IPS-18c (cell line): ENCODE measurements around the gene RPRD2.

Source experiments
- H3K4me3 ChIP-seq: 2 replicates; pipeline ENCODE4 v1.7.0; 2013; ENCODE audit warnings: low read depth, mild to moderate bottlenecking, low read length, moderate library complexity; ENCODE audit not compliant: insufficient read depth
- H3K9me3 ChIP-seq: one replicate; pipeline ENCODE4 v1.6.1; 2013; ENCODE audit warnings: mild to moderate bottlenecking, low read length, moderate library complexity; ENCODE audit not compliant: control insufficient read depth, insufficient read depth

The RPRD2 gene

DNA sequence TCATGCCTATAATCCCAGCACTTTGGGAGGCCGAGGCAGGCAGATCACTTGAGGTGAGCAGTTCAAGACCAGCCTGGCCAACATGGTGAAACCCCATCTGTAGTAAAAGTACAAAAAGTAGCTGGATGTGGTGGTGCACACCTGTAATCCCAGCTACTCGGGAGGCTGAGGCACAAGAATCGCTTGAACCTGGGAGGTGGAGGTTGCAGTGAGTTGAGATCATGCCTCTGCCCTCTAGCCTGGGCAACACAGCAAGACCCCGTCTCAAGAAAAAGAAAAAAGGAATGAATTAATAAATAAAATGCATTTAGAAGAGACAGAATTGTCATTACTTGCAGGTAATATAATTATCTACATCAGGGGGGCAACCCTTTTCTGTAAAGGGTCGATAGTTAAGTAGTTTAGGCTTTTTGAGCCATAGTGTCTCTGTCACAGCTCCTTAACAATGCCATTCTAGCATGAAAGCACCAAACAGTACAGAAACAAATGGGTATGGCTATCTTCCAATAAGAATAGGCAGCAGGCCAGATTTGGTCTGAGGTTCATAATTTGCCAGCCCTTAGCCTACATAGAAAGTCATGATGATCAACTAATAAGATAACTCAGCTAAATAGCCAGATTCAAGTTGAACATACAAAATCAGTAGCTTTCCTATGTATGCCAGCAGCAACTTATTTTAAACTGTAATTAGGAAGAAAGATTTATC, 56.8 kb downstream of the RPRD2 start:
- Histone ChIP-seq H3K4me3 (no peak overlapping the region), H3K9me3 (no peaks in the 10 kb centered on the region)

DNA sequence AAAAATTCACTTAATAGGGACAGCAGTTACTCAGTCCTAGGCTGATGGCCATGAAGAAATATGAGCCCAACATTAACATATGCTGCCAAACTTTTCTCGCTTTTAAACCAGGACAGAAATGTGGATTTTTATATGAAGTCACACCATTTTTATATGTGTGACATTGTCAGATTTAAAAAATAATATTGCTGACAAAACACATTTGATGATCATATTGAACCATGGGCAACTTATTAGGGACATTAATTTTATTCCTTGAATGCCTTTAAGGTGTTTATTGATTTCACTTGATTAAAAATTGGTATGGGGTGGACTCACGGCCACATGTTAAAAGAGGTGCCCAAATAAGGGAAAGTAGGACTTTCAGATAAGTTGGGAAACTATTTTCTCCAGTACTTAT, 58.6 kb downstream of the RPRD2 start:
- H3K4me3 ChIP-seq, result no peak overlapping the region
- no peaks in the 10 kb centered on the region for H3K9me3 ChIP-seq

DNA sequence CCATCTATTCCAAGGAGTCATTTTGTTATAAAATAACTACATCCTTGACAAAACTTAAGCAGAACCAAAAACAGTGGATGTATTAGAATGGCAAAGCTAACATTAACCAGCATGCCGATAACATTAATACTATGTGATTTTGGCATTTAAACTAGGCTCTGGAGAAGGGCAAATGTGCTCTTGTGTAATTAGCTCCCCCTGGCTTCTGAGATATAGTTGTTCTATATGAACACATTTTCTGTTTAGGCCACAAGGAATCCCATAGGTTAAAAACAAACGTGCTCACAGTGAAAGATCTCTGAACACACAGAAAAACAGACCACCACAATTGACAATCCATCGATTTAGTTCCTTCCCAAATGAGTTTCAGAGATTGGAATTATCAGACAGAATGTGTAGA, 65.9 kb downstream of the RPRD2 start:
- H3K9me3 ChIP-seq, result no peaks in the 10 kb centered on the region
- H3K4me3 ChIP-seq, result no peak overlapping the region

DNA sequence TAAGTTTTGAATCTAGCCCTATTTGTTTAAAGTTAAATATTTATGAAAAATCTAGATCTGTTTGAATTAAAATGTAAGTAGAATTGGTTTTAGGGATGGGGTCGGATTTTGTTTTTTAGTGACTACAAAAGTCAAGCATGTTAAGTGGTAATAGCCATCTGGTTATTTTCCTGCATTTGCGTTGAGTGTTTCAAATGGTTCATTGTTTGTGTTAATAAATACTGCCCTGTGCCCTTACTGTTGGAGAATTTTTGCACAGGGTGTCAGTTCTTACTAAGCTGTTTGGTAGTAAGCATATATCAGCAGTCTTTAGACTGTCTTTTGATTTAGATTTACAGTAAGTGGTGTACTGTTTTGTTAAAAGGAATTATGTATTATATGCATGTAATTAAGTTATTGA, 77.2 kb downstream of the RPRD2 start:
- Histone ChIP-seq H3K4me3 (no peak overlapping the region), H3K9me3 (no peaks in the 10 kb centered on the region)

DNA sequence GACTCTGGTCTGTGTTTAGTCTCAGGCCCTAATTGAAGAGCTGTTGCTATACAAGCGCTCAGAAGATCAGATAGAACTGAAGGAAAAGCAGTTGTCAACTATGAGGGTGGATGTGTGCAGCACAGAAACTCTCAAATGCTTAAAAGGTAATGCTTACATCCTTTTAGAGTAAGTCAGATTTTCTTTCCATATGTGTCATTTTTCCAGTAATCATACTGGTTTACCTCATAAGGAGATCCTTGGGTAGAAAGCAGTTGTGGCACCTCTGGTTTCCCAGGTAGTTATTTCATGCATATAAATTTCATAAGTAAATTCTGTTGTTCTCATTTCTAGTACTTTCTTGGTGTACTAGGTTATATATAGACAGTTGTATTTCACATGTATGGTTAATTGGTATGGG, 80.3 kb downstream of the RPRD2 start:
- Histone ChIP-seq H3K9me3 (no peaks in the 10 kb centered on the region), H3K4me3 (no peak overlapping the region)

DNA sequence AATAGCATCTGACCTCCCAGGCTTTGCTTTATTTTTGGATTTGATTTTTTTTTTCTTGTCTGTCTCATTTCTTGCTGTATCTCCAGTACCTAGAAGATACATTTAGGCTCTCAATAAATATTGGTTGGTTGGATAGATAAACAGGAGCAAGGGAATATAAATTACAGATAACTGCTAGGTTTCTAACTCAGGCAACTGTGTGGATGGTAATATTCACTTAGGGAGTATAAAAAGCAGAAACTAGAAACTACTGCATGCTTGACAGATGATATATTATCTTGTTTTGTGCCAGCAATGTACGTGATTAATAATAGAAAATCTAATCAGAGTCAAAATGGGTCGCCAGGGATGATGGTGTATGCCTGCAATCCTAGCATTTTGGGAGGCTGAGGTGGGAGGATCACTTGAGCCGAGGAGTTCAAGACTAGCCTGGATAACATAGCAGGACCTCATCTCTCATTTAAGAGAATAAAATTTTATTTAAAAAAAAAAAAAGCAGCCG, 92.2 kb downstream of the RPRD2 start:
- no peaks in the 10 kb centered on the region for H3K9me3 ChIP-seq
- no peak overlapping the region for H3K4me3 ChIP-seq

DNA sequence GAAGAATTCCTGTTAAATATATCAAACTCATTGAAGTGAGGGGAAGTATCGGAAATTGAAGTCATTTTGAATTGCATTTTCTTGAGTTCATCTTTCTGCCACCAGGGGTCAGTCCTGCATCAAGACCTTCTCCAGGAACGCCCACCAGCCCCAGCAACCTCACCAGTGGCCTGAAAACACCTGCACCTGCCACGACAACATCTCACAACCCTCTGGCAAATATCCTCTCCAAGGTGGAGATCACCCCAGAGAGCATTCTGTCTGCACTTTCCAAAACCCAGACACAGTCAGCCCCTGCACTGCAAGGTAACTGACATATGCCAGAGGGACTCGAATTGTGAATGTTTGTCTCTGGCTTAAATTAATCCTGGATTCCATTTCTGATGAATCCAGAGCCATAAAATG, 100.5 kb downstream of the RPRD2 start:
- no peaks in the 10 kb centered on the region for H3K9me3 ChIP-seq
- H3K4me3 ChIP-seq, result no peak overlapping the region

DNA sequence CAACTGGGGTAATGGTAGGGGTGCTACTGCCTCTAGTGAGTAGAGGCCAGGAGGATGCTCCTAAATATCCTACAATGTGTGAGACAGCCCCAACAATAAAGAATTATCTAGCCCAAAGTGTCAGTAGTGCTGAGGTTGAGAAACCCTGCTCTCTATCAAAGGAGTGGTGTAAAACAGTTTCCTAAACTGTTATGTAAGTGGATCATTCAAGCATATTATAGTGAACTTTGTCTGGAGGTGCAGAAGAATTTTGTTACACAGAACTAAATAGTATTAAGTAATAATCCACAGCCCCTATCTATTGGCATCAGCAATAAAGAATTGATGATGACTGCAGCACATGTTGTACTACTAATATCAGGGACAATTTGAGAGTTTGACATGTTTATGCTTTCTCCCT, 103.0 kb downstream of the RPRD2 start:
- Histone ChIP-seq H3K4me3 (no peak overlapping the region), H3K9me3 (no peaks in the 10 kb centered on the region)

DNA sequence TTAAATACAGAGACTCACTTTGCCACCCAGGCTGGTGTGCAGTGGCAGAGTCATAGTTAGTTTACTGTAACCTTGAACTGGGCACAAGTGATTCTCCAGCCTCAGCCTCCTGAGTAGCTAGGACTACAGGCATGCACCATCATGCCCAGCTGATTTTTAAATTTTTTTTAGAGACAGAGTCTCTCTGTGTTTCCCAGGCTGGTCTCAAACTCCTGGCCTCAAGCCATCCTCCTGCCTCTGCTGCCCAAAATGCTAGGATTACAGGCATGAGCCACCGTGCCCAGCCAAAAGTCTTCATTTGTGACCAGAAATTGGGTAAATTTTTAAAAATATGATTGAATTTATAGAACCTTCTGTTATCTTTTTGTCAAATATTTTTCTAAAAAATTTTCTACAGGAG, 105.3 kb downstream of the RPRD2 start:
- H3K4me3 ChIP-seq, result no peak overlapping the region
- H3K9me3 ChIP-seq, result no peaks in the 10 kb centered on the region

DNA sequence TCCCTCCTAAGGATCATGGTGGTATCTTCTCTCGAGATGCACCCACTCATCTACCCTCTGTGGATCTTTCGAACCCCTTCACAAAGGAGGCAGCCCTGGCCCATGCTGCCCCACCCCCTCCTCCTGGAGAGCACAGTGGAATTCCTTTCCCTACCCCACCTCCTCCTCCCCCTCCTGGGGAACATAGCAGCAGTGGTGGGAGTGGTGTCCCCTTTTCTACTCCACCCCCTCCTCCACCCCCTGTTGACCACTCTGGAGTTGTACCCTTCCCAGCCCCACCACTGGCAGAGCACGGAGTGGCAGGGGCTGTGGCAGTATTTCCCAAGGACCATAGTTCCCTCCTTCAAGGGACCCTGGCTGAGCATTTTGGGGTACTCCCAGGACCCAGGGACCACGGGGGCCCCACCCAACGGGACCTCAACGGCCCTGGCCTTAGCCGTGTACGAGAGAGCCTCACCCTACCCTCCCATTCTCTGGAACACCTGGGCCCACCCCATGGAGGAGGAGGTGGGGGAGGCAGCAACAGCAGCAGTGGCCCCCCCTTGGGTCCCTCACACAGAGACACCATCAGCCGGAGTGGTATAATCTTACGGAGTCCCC, 108.8 kb downstream of the RPRD2 start:
- Histone ChIP-seq H3K4me3 (no peak overlapping the region), H3K9me3 (no peaks in the 10 kb centered on the region)

DNA sequence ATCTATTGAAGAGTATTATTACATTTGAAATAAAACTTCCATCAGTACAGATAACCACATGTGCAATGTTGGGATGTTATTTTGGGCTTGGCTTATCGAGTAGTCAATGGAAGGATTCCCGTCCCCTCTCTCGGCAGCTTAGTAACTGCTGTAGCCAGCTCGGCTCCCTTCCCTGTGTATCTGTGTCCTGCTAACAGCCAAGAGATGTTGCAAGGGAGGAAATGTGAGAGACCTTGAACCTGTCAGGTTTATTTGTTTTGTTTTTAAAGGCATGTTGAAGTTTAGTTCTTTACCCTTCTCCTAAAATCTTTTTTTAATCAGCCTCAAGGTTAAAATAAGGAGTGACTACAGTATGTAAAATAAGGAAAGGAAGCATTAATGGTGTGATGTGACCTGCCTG, 109.7 kb downstream of the RPRD2 start:
- H3K4me3 ChIP-seq, result no peak overlapping the region

DNA sequence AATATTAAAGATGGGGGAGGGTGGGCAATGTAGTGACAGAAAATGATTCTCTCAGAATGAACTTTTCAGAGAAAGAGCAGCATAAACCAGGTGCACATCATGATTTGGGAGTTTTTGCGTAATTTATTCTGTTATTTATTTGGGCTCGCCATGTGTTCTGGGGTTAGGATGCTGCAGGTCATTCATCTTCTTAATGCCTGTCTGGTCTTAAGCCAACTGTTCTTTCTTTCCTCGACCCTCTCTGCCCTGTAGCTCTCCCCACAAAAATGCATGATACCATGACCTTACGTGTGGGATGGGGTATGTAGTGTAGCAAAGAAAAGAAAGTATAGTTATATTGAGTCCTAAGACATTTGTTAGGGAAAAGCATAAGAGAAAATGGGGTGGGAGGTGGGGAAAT, 110.9 kb downstream of the RPRD2 start:
- Histone ChIP-seq H3K9me3 (no peaks in the 10 kb centered on the region), H3K4me3 (no peak overlapping the region)

More for the DNA sequence above, 109.7 kb downstream of the RPRD2 start:
- H3K9me3 ChIP-seq, result no peaks in the 10 kb centered on the region

DNA sequence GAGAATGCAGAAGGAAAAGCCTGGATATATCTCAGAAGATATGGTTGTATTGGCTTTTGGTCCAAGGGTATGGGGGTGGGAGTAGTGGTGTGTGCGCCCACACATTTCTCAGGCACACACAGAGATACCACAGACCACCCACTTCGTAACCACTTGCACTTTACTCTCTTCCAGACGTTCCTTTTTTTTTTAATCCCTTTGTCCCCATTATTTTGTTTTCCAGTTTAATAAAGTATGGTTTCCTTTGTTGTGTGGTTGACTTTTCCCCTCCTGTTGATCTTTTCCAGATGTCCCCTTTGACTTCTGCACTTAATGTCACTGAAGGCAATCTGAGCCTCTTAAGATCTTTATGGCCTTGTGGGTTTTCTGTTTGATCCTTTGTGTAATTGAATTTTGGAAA, 112.8 kb downstream of the RPRD2 start:
- Histone ChIP-seq H3K9me3 (no peaks in the 10 kb centered on the region), H3K4me3 (no peak overlapping the region)

DNA sequence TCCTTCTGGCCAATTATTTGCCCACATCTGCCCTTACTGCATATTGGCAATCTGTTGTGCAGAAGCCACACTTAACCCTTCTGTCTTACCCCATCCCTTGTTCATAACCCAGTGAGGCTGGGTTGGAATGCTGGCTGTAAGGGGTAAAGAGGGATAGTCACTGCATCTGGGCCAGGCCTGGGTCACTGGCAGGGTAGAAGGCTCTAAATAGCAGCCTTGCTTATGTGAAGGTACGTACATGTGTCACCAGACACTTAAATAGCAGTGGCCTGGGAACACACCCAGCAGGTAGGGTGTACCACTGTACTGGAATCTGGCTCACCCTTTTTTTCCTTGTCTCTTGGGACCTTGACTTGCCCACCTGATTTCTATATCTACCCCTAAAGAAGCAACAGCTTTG, 113.4 kb downstream of the RPRD2 start:
- Histone ChIP-seq H3K9me3 (no peaks in the 10 kb centered on the region), H3K4me3 (no peak overlapping the region)

DNA sequence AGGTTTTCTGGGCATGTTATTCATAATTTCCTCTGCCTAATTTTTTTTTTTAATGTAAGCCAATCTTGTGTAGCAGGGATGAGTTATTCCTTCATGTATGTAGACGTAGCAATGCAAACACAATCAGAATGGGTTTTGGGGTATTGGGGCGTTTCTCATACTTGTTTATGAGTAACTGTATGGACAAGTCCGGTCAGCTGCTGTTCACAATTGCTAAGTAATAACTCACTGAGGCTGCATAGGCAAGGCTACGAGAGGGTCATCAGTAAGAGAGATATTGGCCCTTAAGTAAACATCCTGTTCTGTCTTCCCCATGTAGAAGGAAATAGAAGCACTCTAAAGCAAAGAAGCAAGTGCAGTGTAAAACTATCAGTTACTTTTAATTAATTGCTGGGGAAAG, 113.8 kb downstream of the RPRD2 start:
- no peak overlapping the region for H3K4me3 ChIP-seq
- H3K9me3 ChIP-seq, result no peaks in the 10 kb centered on the region

DNA sequence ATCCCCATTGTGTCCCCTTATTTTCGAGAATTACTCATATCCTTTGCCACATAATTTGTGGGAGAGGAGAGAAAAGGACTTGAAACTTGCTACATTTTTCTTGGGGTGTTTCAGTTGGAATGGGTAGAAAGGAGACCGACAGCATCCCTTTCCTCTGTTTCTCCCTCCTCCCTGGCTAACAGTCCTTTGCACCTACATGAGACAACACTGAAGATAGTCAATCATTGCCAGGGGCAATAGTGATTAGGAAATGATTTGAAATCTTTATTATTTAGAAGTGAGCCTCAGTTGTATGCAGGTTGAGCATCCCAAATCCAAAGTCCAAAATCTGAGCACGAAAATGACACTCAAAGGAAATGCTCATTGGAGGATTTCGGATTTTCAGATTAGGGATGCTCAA, 115.4 kb downstream of the RPRD2 start:
- H3K4me3 ChIP-seq, result no peak overlapping the region
- no peaks in the 10 kb centered on the region for H3K9me3 ChIP-seq

DNA sequence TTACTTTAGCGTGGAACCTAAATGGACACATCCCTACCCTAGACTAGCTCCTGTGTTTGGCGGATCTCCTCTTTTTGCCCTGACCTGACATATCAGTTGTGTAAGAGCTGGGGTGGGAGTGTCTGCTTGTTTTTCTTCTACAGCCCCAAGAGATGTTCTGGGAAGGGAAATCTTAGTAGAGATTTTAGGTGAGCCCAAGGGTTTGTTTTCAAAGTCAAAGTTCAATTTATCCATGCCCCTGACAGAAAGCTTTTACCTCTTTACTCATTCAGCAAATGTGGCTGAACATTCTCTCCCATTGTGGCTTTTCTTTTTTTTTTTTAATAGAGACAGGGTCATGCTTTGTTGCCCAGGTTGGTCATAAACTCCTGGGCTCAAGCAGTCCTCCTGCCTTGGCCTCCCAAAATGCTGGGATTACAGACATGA, 116.0 kb downstream of the RPRD2 start:
- H3K9me3 ChIP-seq, result no peaks in the 10 kb centered on the region

DNA sequence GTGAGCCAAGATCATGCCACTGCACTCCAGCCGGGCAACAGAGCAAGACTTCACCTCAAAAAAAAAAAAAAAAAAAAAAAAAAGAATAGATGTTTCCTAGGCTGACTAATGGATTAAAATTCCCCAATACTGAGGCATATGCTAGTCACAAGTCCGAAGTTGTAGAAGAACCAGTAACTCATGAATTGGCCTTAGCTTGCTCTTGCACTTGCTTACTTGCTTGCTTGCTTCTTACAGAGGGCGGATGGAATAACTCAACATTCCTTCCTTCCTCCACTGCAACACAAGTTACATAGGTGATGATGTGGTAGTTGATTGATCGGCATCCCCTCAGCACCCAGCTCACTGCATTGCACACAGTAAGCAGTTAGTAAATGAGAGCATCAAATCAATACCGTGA, 120.5 kb downstream of the RPRD2 start:
- Histone ChIP-seq H3K9me3 (no peaks in the 10 kb centered on the region), H3K4me3 (no peak overlapping the region)

More for the DNA sequence above, 116.0 kb downstream of the RPRD2 start:
- no peak overlapping the region for H3K4me3 ChIP-seq

DNA sequence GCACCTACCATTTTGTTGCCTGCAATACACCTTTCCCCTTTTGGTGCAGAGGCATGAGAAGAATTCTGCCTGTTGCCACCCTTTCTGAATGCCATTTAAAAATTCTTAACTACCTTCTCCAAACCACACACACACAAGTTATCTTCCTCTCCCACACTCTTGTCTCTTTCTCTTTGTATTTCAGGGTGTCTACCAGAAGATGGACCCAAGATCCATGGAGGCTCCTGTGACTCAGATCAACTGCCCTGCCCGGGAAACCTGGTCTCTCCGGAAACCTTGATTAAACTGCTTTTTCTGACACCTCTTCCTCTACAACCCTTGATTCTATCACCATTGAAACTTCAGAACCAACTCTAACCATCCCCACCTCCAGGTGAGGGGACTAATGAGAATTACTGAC, 120.9 kb downstream of the RPRD2 start:
- no peak overlapping the region for H3K4me3 ChIP-seq

More for the DNA sequence above, 120.9 kb downstream of the RPRD2 start:
- no peaks in the 10 kb centered on the region for H3K9me3 ChIP-seq
